HEK293T (cell line): Measurements from ENCODE around the gene CASP12.

Source experiments
- CTCF ChIA-PET: fragments of 350-600 bp; formaldehyde crosslinking; extraction: SDS; loops from one replicate; lab custom pipeline; 2021; ENCODE audit warnings: antibody characterized with exemption, inconsistent platforms; lab: Yijun Ruan, JAX
- POLR2A ChIA-PET: fragments of 350-600 bp; formaldehyde crosslinking; extraction: SDS; loops from one replicate; lab custom pipeline; 2020; ENCODE audit warnings: antibody characterized with exemption, inconsistent platforms; lab: Yijun Ruan, JAX
- DNase-seq: peaks from one replicate; pipeline ENCODE4 v3.0.0; 2012; ENCODE audit warnings: mixed read lengths; ENCODE audit errors: extremely low spot score
- ARNT ChIP-seq: fragments of 450-650 bp; IDR thresholded peaks from 2 replicates; pipeline ENCODE4 v1.6.1; 2017; ENCODE audit warnings: mild to moderate bottlenecking
- BHLHE40 ChIP-seq: fragments of 450-650 bp; IDR thresholded peaks from 2 replicates; pipeline ENCODE4 v1.6.1; 2016; ENCODE audit warnings: mild to moderate bottlenecking, moderate library complexity, borderline replicate concordance
- CTBP1 ChIP-seq: fragments of 450-650 bp; IDR thresholded peaks from 2 replicates; pipeline ENCODE4 v1.6.1; 2016; ENCODE audit warnings: borderline replicate concordance
- ELF4 ChIP-seq: fragments of 450-650 bp; IDR thresholded peaks from 2 replicates; pipeline ENCODE4 v1.6.1; 2017; ENCODE audit warnings: antibody characterized with exemption
- FOXA1 ChIP-seq: fragments of 450-650 bp; IDR thresholded peaks from 2 replicates; pipeline ENCODE4 v1.6.1; 2016; ENCODE audit warnings: mild to moderate bottlenecking
- FOXK2 ChIP-seq: fragments of 450-650 bp; IDR thresholded peaks from 2 replicates; pipeline ENCODE4 v1.6.1; 2016; ENCODE audit warnings: mild to moderate bottlenecking
- FOXM1 ChIP-seq: fragments of 450-650 bp; IDR thresholded peaks from 2 replicates; pipeline ENCODE4 v1.6.1; 2017; ENCODE audit warnings: mild to moderate bottlenecking, borderline replicate concordance
- HDGF ChIP-seq: fragments of 450-650 bp; IDR thresholded peaks from 2 replicates; pipeline ENCODE4 v1.6.1; 2017; ENCODE audit warnings: antibody characterized with exemption, borderline replicate concordance
- L3MBTL2 ChIP-seq: fragments of 450-650 bp; conservative IDR thresholded peaks from 2 replicates; pipeline ENCODE4 v1.6.1; 2016; ENCODE audit warnings: mild to moderate bottlenecking
- LEF1 ChIP-seq: fragments of 450-650 bp; IDR thresholded peaks from 2 replicates; pipeline ENCODE4 v1.6.1; 2017; ENCODE audit warnings: mild to moderate bottlenecking, borderline replicate concordance
- NFRKB ChIP-seq: fragments of 450-650 bp; IDR thresholded peaks from 2 replicates; pipeline ENCODE4 v1.6.1; 2016; ENCODE audit warnings: mild to moderate bottlenecking, moderate library complexity
- SP1 ChIP-seq: fragments of 450-650 bp; IDR thresholded peaks from 2 replicates; pipeline ENCODE4 v1.6.1; 2017
- SUZ12 ChIP-seq: fragments of 450-650 bp; IDR thresholded peaks from 2 replicates; pipeline ENCODE4 v1.6.1; 2016; ENCODE audit warnings: mild to moderate bottlenecking
- TARDBP ChIP-seq: fragments of 450-650 bp; IDR thresholded peaks from 2 replicates; pipeline ENCODE4 v1.6.1; 2016
- ZNF384 ChIP-seq: fragments of 450-650 bp; IDR thresholded peaks from 2 replicates; pipeline ENCODE4 v1.6.1; 2016
- TF ChIP-seq, protein P1 (sequence below): fragments of 450-650 bp; IDR thresholded peaks from 2 replicates; pipeline ENCODE4 v1.6.1; 2016

CASP12 gene

DNA sequence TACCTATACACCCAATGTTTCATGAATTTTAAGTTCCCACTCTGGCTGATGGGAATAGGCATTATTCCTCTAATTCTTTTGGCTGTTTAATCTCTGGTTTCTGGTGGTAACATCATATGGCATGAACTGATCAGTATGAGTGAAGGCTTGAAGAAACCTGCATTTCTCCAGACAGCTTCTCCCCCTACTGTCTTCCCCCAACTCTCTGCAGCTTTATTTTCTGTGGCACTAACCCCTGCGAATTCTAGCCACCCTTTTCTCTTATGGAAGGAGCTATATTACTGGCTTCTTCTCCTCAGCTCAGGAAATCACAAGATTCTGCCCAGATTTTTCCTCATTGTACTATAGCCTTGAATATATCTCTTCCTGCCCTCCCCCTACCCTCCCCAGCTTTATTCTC, 57.1 kb downstream of the CASP12 start:
- ChIA-PET POLR2A (no interaction called here), CTCF (no interaction called here)
- TF ChIP-seq ZNF384, result no peak
- no peak for TF ChIP-seq L3MBTL2
- TF ChIP-seq, protein P1, sequence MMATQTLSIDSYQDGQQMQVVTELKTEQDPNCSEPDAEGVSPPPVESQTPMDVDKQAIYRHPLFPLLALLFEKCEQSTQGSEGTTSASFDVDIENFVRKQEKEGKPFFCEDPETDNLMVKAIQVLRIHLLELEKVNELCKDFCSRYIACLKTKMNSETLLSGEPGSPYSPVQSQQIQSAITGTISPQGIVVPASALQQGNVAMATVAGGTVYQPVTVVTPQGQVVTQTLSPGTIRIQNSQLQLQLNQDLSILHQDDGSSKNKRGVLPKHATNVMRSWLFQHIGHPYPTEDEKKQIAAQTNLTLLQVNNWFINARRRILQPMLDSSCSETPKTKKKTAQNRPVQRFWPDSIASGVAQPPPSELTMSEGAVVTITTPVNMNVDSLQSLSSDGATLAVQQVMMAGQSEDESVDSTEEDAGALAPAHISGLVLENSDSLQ, result no peak
- no peak for TF ChIP-seq HDGF
- TF ChIP-seq NFRKB, result no peak
- no peak for TF ChIP-seq CTBP1
- no peak for TF ChIP-seq BHLHE40
- TF ChIP-seq ARNT, result no peak
- no peak for DNase-seq

DNA sequence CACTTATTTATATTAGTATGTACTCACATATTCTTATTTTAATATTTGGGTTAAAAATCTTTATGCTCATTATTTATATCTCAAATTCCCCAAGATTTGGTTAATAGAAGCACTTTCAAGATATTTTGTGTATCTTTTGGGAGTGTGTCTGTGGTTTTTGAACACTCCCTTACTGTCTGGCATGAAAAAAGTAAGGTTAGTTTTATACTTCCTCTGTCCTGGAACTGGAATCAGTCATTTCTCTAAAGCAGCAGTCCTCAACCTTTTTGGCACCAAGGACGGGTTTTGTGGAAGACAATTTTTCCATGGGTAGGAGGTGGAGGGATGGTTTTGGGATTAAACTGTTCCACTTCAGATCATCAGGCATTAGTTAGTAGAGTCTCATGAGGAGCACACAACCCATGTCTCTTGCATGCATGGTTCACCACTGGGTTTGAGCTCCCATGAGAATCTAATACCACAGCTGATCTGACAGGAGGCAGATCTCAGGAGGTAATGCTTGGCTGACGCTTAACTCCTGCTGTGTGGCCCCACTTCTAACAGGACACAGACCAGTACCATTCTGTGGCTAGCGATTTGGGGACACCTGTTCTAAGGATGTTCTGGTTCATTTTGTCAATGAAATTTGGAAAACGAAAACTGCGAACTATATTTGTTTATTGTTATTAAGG, 60.2 kb downstream of the CASP12 start:
- ChIA-PET CTCF (no interaction called here), POLR2A (no interaction called here)
- no peak for TF ChIP-seq CTBP1
- TF ChIP-seq ELF4, result no peak
- no peak for TF ChIP-seq FOXA1
- no peak for TF ChIP-seq FOXK2
- TF ChIP-seq TARDBP, result no peak
- TF ChIP-seq, protein P1, result no peak
- TF ChIP-seq L3MBTL2, result no peak
- no peak for TF ChIP-seq FOXM1
- no peak for TF ChIP-seq LEF1
- TF ChIP-seq HDGF, result no peak
- TF ChIP-seq SP1, result no peak
- no peak for DNase-seq

DNA sequence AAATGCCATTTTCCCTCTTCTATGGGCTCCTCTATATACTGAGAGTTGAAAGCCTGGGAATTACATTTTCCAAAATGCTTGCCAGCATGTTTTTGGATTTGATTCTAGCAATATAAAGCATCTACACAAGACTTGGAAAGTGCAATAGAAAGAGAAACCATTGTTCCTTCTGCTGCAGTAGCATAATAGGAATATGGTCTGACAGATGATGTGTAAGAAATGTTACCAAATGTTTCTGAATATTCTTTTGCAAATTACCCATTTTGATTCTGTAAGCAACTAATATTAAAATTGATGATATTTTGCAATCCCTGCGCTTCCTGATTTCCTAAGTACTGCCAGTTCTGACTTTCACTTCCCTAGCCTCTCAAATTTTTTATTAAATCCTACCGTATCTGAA, 61.6 kb downstream of the CASP12 start:
- no peak for TF ChIP-seq ELF4
- no peak for TF ChIP-seq ZNF384
- TF ChIP-seq CTBP1, result no peak
- no peak for TF ChIP-seq SP1
- no peak for TF ChIP-seq BHLHE40
- TF ChIP-seq LEF1, result no peak
- TF ChIP-seq NFRKB, result no peak
- TF ChIP-seq TARDBP, result no peak
- TF ChIP-seq FOXA1, result no peak
- no peak for TF ChIP-seq SUZ12
- no peak for TF ChIP-seq FOXM1
- TF ChIP-seq FOXK2, result no peak
- TF ChIP-seq HDGF, result no peak
- no peak for TF ChIP-seq ARNT
- TF ChIP-seq, protein P1, result no peak
- TF ChIP-seq L3MBTL2, result no peak
- DNase-seq, result no peak
- ChIA-PET POLR2A (no interaction called here), CTCF (no interaction called here)
